Kidney (tissue), 14 donors: ENCODE measurements around the gene RAB19. TPM values are rescaled to one million over a fixed set of nuclear protein-coding genes. Genes with fewer than 3 reads are reported as not detected.

Experiments
- DNase-seq, 5 donors: peaks; one replicate each; pipeline ENCODE4 v3.0.0-alpha.2; 2013 to 2020
- FAIRE-seq: peaks from 2 replicates; lab custom pipeline; 2012; peaks lifted over from hg19 to GRCh38; lab: Jason Lieb, UNC
- H3K27ac ChIP-seq, 2 donors: one replicate each; pipeline ENCODE4 v1.7.0; 2013; ENCODE audit warnings: low read depth in 2 of 2, low read length in 2 of 2, inconsistent platforms in 1 of 2
- H3K27me3 ChIP-seq: one replicate; pipeline ENCODE4 v1.7.1; 2013; ENCODE audit warnings: low read length, inconsistent platforms; ENCODE audit not compliant: control insufficient read depth, insufficient read depth
- H3K36me3 ChIP-seq, 3 donors: one replicate each; pipeline versions ENCODE4 v1.7.0 to v1.7.1; 2013; ENCODE audit warnings: low read length in 3 of 3, control low read depth in 1 of 3, inconsistent platforms in 1 of 3; ENCODE audit not compliant: insufficient read depth in 3 of 3, control insufficient read depth in 2 of 3
- H3K4me1 ChIP-seq, 3 donors: one replicate each; pipeline versions ENCODE4 v1.7.0 to v1.7.1; 2013; ENCODE audit warnings: low read length in 3 of 3, inconsistent platforms in 1 of 3, low read depth in 1 of 3; ENCODE audit not compliant: control insufficient read depth in 2 of 3, insufficient read depth in 2 of 3
- H3K4me3 ChIP-seq, 3 donors: one replicate each; pipeline versions ENCODE4 v1.7.0 to v1.8.1; 2013; ENCODE audit warnings: low read length in 3 of 3, control low read depth in 1 of 3, inconsistent platforms in 1 of 3
- H3K9ac ChIP-seq, 3 donors: one replicate each; pipeline versions ENCODE4 v1.7.0 to v1.7.1; 2013; ENCODE audit warnings: low read length in 3 of 3, control low read depth in 1 of 3, inconsistent platforms in 1 of 3
- H3K9me3 ChIP-seq, 3 donors: one replicate each; pipeline versions ENCODE4 v1.7.0 to v1.7.1; 2013; ENCODE audit warnings: low read length in 3 of 3, control low read depth in 1 of 3, inconsistent platforms in 1 of 3; ENCODE audit not compliant: control insufficient read depth in 2 of 3, insufficient read depth in 1 of 3
- intact Hi-C: fragments of 100-400 bp; cut with DNase I; formaldehyde crosslinking; loops from one replicate; pipeline ENCODE4 v1.11.1; 2022
- polyA plus RNA-seq: library from polyadenylated mRNA; stranded (reverse); fragments of 350-450 nt; fragmentation: Illumina TruSeq; extraction: RNeasy Lipid Tissue Mini Kit (QIAGEN cat#74804); gene quantifications from one replicate; pipeline ENCODE4 v1.2.3, GENCODE V29; 2014; ENCODE audit warnings: low read depth, low replicate concordance; ENCODE audit not compliant: insufficient read depth
- total RNA-seq: library from RNA; stranded (reverse); fragmentation: NEBNext Ultra II Directional; extraction: Animal tissue kit (Norgen Biotek cat#: 25700); gene quantifications from one replicate; pipeline ENCODE4 v1.2.1, GENCODE V29; 2021
- TF ChIP-seq, protein P1 (sequence below): IDR thresholded peaks from 3 replicates; pipeline ENCODE4 v1.5.1; 2012; ENCODE audit warnings: mild to moderate bottlenecking, moderate library complexity, borderline replicate concordance; ENCODE audit not compliant: insufficient read depth; ENCODE audit errors: extremely low read depth
- donor health status: control.
- donor health status: control.
- donor health status: control.
- donor health status: control.
- donor health status: control.
- donor health status: DM: yes; HTN: yes; CAD: no.
- donor health status: Normal renal cell carcinoma (clear cell type).

The RAB19 gene
- total and polyA plus RNA-seq, 2 donors from 2014 or later: 0.82 to 11.5 TPM

DNA sequence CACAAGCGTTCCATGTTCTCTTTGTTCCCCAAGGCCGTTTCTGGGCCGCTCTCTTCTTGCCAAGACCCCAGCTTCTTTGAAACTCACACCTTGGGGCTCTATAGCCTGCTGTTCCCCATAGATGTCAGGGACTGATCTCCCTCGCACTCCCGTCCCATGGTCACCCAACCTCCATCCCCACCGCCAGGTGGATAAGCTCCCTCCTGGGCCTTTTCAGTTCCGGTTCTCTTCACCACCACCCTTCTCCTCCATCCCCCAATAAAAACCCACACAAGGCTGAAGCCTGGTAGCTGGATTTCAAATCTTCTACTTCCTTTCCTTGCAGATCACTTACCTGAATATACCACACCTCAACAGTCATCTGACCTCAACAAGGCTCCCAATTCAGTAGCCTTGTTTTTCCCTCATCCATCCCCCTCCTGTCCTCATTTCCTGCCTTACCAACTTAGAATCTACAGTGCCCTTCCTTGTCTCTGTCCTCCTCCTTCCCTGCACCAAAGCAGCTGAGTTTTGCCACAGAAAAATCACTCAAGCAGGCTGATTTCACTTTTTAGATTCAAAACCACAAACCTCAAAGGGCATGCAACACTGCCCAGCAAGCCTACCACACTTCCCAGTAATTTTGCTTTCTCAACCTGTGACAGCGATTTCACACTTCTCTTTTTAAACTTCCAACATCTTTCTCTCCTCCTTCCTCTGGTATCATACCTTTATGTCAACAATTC, 13.2 kb upstream of the RAB19 start:
- TF ChIP-seq, protein P1, sequence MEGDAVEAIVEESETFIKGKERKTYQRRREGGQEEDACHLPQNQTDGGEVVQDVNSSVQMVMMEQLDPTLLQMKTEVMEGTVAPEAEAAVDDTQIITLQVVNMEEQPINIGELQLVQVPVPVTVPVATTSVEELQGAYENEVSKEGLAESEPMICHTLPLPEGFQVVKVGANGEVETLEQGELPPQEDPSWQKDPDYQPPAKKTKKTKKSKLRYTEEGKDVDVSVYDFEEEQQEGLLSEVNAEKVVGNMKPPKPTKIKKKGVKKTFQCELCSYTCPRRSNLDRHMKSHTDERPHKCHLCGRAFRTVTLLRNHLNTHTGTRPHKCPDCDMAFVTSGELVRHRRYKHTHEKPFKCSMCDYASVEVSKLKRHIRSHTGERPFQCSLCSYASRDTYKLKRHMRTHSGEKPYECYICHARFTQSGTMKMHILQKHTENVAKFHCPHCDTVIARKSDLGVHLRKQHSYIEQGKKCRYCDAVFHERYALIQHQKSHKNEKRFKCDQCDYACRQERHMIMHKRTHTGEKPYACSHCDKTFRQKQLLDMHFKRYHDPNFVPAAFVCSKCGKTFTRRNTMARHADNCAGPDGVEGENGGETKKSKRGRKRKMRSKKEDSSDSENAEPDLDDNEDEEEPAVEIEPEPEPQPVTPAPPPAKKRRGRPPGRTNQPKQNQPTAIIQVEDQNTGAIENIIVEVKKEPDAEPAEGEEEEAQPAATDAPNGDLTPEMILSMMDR: no peak
- H3K4me1 ChIP-seq: no peaks in the 10 kb centered on the region
- DNase-seq (no peak), FAIRE-seq (no peak)
- H3K36me3 ChIP-seq: no peaks in the 10 kb centered on the region
- no peak overlapping the region for H3K9ac ChIP-seq
- H3K4me3 ChIP-seq: no peak overlapping the region
- H3K27me3 ChIP-seq: no peaks in the 10 kb centered on the region
- no peak overlapping the region for H3K27ac ChIP-seq
- H3K9me3 ChIP-seq: no peaks in the 10 kb centered on the region
- intact Hi-C loops: no loop called here

DNA sequence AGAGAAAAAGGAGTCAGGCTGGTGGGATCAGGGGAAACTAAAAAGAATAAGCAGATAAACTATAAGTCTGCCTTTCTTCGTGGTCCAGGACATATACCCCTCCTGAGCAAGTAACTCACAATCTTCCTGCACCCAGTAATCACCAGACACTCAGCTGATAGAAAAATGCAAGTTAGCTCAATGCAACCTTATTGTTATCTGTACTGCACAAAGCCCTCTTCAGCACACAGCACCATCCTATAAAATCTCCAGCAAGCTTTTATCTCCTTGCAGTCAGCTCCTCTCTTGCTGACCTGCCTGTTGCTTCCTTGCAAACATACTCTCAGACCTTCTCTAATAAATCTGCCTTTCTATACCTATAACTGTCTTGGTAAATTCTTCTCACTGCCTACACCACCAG, 12.2 kb upstream of the RAB19 start:
- Histone ChIP-seq H3K27ac (no peak overlapping the region), H3K27me3 (no peaks in the 10 kb centered on the region), H3K9ac (no peak overlapping the region), H3K9me3 (no peaks in the 10 kb centered on the region), H3K4me1 (no peaks in the 10 kb centered on the region), H3K36me3 (no peaks in the 10 kb centered on the region), H3K4me3 (no peak overlapping the region)
- no peak for FAIRE-seq
- no peak for DNase-seq
- intact Hi-C loops: no loop called here
- TF ChIP-seq, protein P1: no peak

DNA sequence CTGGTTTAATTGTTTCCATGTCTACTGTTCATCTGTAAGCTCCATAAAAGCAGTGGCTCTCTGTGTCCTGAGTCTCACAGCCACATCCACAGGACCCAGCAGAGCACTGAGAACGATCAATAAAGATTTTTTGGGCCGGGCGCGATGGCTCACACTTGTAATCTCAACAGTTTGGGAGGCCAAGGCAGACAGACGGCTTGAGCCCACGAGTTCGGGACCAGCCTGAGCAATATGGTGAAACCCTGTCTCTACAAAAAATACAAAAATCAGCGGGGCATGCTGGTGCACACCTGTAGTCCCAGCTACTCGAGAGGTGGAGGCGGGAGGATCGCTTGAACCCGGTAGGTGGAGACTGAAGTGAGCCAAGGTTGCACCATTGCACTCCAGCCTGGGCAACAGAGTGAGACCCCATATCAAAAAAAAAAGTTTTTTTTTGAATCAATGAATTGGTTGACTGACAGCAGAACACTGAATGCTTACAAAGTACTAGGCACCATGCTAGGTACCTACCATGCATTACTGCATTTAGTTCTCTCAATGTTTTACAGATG, 10.0 kb upstream of the RAB19 start:
- Histone ChIP-seq H3K27ac (no peak overlapping the region), H3K4me1 (no peaks in the 10 kb centered on the region), H3K36me3 (no peaks in the 10 kb centered on the region), H3K27me3 (no peaks in the 10 kb centered on the region), H3K4me3 (no peak overlapping the region), H3K9ac (no peak overlapping the region), H3K9me3 (no peaks in the 10 kb centered on the region)
- FAIRE-seq (no peak), DNase-seq (peak in 1 of 5 donors; percentile 10)
- intact Hi-C loops: no loop called here
- TF ChIP-seq, protein P1: no peak
